GM18526 (cell line): Measurements from ENCODE around the gene RABAC1.
A peak's percentile ranks its signal among the peaks of the same experiment; 100 is the strongest.

Source experiments
- POLR2A ChIP-seq: IDR thresholded peaks from 3 replicates; pipeline ENCODE4 v1.6.1; 2011; ENCODE audit not compliant: insufficient read length; ENCODE audit errors: extremely low read depth

Gene RABAC1

GRCh38 chr19:41920882-41921576 is 38.1 kb downstream of the RABAC1 start:
- no peak for TF ChIP-seq POLR2A

DNA sequence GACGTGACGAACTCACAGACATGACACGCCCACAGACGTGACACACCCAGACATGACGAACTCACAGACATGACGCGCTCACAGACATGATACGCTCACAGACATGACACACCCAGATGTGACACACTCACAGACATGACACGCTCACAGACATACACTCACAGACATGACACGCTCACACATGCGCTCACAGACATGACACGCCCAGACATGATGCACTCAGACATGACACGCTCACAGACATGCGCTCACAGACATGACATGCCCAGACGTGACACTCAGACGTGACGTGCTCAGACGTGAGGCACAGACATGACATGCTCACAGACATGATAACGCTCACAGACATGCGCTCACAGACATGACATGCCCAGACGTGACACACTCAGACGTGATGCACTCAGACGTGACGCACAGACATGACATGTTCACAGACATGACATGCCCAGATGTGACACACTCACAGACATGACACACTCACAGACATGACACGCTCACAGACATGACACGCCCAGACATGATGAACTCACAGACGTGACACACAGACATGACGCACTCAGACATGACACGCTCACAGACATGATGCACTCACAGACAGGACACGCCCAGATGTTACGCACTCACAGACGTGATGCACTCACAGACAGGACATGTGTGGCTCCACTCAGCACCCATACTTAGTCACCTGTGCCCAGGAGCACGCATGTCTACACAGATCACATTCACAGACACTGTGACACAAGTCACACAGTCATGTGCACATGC is 39.0 kb downstream of the RABAC1 start:
- no peak for TF ChIP-seq POLR2A

DNA sequence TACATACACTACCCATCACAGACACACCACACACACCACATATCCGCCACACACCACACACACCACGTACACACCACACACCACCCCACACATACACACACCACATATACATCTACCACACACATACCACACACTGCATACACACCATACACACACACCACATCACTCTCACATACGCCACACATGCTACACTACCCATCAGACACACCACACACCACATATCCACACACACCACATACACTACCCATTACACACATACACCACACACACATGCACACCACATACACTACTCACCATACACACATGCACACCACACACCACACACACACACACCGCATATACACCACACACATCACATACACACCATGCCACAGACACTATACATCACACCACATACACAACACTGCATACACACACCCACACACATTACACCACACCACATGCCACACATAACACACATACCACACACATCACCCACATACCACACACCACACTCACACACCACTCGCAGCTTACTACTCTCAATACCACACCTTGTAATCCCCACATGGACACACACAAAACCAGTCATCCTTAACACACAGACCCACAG is 40.4 kb downstream of the RABAC1 start:
- TF ChIP-seq POLR2A: no peak

DNA sequence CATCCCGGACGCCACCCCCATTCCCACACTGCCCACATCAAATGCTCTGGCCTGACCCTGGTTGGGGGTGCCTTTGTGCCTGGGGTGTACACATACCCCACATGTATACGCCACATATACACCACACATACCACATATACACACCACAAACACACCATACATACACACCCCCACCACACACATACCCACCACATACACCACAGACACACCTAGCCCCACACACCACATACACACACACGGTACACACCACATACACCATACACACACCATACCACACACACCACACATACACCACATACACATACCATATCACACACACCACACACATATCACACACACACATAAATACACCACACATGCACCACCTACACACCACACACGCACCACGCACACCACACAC is 41.0 kb downstream of the RABAC1 start:
- no peak for TF ChIP-seq POLR2A

DNA sequence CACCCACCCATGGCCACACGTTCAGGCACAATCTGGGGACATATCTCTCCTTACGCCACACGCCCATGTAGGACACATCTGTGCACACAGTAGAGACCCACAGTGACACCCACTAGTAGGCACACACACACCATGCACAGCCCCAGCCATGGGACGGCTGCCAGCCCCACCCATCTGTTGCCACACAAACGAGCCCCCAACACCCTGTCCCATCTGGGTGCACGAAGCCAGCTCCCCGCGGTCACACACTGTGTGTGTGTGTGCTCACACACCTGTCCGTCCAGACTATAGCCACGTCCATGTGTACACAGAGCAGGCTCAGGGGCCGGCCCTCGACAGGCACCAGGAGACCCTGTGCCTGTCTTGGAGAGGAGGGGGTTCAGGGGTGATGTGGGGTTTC is 41.4 kb downstream of the RABAC1 start:
- no peak for TF ChIP-seq POLR2A

GRCh38 chr19:41915776-41916414 is 43.2 kb downstream of the RABAC1 start:
- TF ChIP-seq POLR2A: no peak

- no peak for TF ChIP-seq POLR2A
These were observed 43.9 kb downstream of the RABAC1 start for GRCh38 chr19:41915021-41915775.

GRCh38 chr19:41913538-41914423 is 45.3 kb downstream of the RABAC1 start:
- TF ChIP-seq POLR2A: no peak

DNA sequence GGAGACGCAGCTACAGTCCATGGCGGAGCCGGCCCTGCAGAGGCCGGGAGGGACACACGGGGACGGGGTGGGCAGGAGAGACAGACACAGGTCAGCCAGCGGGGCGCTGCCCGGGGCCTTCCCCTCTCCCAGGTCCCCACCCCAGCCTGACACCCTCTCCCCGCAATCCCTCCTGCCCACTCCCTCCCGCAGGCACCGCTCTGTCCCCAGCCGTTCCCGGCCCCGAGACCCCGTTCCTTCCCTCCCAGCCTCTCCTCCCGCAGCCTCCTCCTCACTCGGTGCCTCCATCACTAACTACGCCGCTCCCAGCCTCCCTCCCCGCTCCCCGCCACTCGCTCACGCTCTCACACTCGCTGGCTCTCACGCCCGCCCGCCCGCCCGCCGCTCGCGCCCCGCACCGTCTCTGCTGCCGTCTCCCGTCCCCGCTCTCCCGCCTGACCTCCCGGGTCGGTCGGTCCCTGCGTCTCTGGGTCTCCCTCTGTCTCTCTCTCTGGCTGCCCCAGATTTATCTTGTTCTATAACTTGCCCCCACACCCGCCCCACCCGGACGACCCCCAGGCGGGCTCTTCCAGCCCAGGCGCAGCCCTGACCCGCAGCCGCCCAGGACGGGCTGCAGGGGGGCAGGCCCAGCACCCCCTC is 46.1 kb downstream of the RABAC1 start:
- TF ChIP-seq POLR2A: no peak

DNA sequence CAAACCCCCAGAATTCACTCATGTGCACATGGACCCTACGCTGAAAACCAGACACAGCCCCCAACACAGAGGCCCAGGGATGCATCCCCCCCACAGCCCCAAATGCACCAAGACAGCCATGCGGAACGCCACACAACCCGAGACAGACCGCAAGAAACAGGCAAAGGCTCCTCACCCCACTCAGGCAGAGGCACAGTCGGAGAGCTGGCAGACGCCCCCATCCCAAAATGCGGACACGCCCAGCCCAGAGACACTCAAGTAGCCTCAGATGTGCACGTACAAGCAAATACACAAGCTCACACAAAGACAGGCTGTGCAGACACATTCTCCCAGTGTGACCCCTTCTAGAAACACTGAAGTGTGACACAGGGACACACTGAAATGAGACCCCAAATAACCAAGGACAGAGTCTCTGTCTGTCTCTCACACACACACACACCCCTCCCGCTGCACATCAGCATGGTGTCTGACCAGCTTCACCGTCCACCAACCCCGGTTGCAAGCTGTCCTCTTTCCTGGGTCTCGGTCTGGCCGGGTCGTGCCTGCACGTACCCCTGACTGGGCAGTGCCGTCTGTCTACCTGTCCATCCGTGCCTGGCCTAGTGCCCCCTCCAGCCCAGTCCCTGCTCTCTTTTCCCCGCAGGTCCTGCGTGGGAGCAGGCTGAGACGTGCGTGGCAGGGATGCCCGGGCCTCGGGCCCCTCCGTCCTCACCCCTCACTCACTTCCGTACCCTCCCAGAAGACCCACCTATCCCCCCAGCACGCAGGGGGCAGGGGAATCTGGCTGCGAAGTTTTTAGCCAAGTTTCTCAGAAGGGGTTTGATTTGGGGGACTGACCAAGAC is 47.0 kb downstream of the RABAC1 start:
- TF ChIP-seq POLR2A: no peak

GRCh38 chr19:41910992-41911888 is 47.9 kb downstream of the RABAC1 start:
- peak; percentile 13 for TF ChIP-seq POLR2A
